GM12892 (cell line): Measurements from ENCODE around the gene ANO2.

Experiments
- POLR2A ChIP-seq: IDR thresholded peaks from 2 replicates; pipeline ENCODE4 v1.6.1; 2011; ENCODE audit warnings: low read depth, low read length, control low read depth
- POLR2AphosphoS5 ChIP-seq: IDR thresholded peaks from 2 replicates; pipeline ENCODE4 v1.6.1; 2011; ENCODE audit warnings: low read depth, low read length, control low read depth

DNA sequence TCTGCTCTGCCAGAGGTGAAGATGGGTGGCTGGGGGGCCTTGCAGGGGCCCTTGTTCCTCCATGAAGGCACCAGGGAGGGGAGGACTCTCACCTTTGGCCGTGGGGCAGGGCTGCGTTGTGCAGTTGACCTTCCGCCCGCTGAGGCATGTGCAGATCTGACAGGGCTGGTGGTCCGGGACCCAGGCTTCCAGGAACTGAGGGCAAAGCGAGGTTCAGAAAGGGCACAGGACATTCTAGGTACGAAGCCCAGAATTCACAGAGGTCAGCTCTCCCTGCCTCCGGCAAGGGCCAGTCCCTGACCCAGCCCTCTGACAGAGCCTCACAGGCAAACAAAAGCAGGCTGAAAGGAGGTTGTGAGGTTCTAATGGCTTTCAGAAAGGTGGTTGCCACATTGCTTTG, 40.4 kb upstream of the ANO2 start:
- TF ChIP-seq POLR2AphosphoS5 (no peak), POLR2A (no peak)
